HG03196 (cell line): ENCODE data around the gene DNAJC13.
A peak's percentile ranks its signal among the peaks of the same experiment; 100 is the strongest.
"Not testable (repeated sequence)": the region's sequence is repeated elsewhere in the genome, so short reads cannot be mapped to it uniquely, and the experiment has no call there.

Source experiments
- ATAC-seq: cut with Tn5 transposase; IDR thresholded peaks from one replicate; pipeline ENCODE4 v1.9.1; 2021; ENCODE audit not compliant: unreplicated experiment

The DNAJC13 gene, protein sequence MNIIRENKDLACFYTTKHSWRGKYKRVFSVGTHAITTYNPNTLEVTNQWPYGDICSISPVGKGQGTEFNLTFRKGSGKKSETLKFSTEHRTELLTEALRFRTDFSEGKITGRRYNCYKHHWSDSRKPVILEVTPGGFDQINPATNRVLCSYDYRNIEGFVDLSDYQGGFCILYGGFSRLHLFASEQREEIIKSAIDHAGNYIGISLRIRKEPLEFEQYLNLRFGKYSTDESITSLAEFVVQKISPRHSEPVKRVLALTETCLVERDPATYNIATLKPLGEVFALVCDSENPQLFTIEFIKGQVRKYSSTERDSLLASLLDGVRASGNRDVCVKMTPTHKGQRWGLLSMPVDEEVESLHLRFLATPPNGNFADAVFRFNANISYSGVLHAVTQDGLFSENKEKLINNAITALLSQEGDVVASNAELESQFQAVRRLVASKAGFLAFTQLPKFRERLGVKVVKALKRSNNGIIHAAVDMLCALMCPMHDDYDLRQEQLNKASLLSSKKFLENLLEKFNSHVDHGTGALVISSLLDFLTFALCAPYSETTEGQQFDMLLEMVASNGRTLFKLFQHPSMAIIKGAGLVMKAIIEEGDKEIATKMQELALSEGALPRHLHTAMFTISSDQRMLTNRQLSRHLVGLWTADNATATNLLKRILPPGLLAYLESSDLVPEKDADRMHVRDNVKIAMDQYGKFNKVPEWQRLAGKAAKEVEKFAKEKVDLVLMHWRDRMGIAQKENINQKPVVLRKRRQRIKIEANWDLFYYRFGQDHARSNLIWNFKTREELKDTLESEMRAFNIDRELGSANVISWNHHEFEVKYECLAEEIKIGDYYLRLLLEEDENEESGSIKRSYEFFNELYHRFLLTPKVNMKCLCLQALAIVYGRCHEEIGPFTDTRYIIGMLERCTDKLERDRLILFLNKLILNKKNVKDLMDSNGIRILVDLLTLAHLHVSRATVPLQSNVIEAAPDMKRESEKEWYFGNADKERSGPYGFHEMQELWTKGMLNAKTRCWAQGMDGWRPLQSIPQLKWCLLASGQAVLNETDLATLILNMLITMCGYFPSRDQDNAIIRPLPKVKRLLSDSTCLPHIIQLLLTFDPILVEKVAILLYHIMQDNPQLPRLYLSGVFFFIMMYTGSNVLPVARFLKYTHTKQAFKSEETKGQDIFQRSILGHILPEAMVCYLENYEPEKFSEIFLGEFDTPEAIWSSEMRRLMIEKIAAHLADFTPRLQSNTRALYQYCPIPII (N-terminal part only)

GRCh38 chr3:132416807-132417694 is at the start of gene DNAJC13:
Gene DNAJC13 (plus strand): TSS chr3:132417502. CDS start chr3:132434551, 17,049 bp downstream.
- ATAC-seq = peak; percentile 94

DNA sequence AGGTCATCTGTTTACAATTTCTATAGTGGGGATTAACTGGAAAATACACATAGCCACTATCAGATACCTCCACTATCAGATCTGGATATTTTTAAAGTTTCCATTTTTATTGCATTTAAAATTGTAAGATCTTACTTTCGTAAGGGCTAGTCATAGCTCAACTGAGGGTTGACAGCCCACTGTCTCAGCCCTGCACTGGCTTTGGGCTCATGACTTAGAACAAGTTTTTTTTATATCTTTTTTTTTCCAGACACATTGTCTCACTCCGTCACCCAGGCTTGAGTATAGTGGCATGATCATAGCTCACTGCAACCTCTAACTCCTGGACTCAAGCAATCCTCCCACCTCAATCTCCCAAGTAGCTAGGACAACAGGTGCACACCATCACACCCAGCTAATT is 48.8 kb upstream of the DNAJC13 start:
- ATAC-seq = no peak

DNA sequence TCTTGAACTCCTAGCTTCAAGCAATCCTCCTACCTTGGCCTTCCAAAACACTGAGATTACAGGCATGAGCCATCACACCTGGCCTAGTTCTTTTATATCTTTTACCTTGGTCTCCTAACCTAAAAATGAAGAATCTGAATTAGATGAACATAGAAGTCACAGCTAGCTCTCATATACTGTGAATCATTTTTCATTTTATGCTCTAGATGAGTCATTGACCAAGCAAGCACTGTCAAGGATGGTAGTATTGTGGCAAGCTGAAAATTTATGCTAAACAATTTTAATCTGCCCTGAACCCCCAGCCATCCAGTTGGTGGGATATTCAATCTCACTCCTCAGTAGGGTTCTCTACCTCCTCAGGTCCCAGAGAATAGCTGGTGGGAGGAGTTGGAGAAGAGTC is 48.3 kb upstream of the DNAJC13 start:
- ATAC-seq = no peak

GRCh38 chr3:132376945-132377354 is 40.4 kb upstream of the DNAJC13 start:
- ATAC-seq = not testable (repeated sequence)

GRCh38 chr3:132378048-132378762 is 39.1 kb upstream of the DNAJC13 start:
- no peak for ATAC-seq

DNA sequence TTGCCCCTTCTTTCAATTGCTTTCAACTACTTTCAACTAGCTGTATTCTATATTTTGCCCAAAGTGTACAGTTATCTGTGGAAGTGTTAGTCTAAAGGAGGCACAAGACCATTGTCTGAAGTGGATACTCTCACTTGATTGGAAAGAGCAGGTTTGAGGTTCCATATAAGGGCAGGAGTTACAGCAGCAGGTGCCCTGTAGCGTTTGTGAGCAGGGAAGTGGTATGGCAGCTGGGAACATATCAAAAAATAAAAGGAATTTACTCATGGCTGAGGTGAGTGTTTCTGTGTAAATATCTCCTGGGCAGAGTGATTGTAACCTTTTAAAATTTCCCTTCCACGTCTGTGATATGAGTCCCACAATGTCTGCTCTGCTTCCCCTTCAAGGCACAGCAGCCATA is 38.5 kb upstream of the DNAJC13 start:
- no peak for ATAC-seq

DNA sequence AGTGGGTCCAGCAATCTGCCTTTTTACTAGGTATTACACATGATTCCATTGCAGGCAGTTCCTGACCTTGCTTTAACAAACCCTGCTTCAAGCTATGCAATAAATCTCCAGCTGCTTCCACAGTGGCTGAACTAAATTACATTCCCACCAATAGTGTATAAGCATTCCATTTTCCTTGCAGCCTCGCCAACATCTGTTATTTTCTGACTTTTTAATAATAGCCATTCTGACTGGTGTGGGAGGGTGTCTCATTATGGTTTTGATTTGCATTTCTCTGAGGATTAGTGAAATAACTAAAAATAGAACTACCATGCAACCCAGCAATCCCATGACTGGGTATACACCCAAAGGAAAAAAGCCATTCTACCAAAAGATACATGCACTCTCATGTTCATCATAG is 36.4 kb upstream of the DNAJC13 start:
- no peak for ATAC-seq

DNA sequence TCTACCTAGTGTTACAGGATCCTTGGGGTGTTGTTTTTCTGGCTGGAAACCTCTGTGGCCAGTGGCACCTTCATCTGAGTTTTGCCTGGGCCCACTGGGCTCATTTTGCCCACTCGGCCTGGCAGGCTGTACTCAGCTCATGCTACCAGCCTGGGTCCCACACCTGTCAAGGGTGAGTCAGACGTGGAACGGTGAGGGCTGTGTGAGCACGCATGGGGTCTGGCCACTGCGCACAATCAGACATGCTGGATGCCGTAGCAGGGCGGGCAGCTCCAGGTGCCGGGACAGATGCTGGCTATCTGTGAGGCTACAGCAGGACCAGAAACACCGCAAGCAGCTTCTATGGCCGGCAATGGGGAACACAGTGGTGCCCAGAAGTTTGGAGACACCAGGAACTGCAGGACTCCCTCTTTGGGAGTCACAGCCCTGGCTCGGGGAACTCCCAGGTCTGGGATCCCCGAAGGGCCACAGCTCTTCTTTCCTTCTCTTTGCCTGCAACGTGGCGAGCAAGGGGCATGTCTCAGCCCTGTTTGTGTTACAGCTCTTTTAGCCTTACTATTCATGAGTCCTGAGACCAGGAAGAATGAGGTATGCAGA is 35.9 kb upstream of the DNAJC13 start:
- ATAC-seq = no peak

DNA sequence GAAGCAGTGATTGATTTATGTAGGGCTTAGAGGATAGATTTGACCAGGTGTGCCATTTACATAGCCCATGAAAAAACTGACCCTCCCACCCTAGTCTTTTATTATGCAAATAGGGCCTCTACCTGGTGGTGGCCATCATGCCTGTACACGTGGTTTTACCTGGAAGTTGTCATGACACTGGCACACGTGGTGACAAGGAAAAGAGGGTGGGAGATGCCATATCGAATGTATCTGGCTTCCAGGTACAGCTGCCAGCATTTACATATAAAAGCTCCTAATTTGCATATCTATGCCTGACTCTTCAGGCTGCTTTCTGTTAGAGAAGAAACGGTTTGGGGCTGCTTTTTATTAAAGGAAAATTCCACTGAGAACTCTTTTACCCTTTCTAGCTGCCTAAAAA is 35.0 kb upstream of the DNAJC13 start:
- no peak for ATAC-seq

- ATAC-seq = no peak
These were observed 34.6 kb upstream of the DNAJC13 start for GRCh38 chr3:132382688-132383194.

GRCh38 chr3:132386259-132386658 is 31.0 kb upstream of the DNAJC13 start:
- no peak for ATAC-seq

GRCh38 chr3:132392675-132393074 is 24.6 kb upstream of the DNAJC13 start:
- not testable (repeated sequence) for ATAC-seq

DNA sequence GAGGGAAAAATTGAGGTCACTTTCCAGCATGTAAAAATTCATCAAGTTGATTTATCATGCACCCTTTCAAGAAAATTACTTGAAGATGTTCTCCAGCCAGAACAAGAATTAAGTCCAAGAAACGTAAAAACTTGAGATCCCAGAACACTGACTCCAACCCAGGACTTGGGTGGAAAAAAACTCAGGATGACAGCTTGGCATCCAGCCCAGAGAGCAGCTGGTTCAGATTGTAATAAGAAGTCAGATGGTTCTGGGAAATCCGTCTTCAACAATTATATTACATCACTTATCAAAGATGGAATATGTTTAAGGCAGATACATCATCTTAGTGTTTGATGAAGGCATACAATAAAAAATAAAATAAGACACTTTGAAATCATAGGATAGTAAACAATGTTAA is 23.0 kb upstream of the DNAJC13 start:
- no peak for ATAC-seq

DNA sequence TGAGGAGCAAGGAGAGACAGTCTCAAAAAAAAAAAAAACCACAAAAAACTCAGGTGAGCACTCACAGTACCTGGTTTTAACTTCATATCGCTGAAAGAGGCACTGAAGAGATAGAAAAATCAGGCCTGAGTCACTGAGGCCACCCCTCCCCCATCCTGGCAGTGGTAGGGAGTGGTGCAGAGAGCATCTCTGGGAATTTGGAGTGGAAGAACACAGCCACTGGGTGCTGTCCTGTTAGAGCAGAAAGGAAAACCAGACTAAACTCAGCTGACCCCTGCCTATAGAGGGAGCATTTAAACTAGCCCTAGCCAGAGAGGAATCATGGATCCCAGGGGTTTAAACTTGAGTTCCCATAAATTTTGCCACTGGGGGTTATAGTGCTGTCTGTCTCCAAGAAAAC is 22.2 kb upstream of the DNAJC13 start:
- ATAC-seq = no peak

- no peak for ATAC-seq
These were observed 21.0 kb upstream of the DNAJC13 start for GRCh38 chr3:132396255-132396654.

DNA sequence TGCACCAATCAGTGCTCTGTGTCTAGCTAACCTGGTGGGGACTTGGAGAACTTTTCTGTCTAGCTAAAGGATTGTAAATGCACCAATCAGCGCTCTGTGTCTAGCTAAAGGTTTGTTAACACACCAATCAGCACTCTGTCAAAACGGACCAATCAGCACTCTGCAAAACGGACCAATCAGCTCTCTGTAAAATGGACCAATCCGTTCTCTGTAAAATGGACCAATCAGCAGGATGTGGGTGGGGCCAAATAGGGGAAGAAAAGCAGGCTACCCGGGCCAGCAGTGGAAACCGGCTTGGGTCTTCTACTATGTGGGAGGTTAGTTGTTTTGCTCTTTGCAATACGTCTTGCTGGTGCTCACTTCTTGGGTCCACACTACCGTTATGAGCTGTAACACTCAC is 20.5 kb upstream of the DNAJC13 start:
- not testable (repeated sequence) for ATAC-seq

DNA sequence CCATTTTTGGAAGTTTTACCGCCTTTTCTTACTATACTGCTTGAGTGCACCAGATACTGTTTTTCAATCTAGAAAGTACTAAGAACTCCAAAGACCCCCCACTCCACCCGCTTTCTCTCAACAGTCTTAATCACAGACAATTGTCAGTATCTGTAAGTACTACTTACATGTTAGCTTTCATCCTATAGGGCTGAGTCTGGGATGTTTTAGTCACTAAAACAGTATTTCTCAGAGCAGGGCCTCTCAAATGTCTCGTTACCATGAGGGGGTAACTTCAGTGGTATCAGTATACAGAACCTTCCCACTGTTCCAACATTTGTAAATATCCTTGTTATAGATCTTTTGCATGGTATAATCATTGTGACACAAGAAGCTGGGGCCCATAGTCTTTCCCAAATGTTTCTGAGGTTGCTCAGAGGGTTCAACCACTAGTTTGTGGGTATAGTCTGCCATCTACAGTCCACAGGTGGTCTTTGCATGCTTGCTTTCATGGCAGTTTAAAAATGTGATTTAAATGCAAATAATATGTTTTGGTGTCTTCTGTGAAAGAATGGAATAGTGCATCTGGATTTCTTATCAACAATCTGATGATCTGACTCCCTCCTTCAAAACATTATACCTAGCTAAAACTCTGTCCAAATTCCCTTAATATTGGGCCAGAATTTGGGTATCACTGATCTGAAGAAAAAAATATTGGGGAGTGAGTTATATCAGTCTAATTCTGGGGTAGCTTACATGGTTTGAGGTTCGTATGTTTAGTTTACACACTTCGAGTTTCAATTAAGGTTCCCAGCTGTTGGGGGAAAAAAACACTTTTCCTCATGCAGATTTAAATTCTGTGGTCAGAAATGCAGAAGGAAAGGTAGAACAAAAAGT is 18.0 kb upstream of the DNAJC13 start:
- ATAC-seq = no peak

DNA sequence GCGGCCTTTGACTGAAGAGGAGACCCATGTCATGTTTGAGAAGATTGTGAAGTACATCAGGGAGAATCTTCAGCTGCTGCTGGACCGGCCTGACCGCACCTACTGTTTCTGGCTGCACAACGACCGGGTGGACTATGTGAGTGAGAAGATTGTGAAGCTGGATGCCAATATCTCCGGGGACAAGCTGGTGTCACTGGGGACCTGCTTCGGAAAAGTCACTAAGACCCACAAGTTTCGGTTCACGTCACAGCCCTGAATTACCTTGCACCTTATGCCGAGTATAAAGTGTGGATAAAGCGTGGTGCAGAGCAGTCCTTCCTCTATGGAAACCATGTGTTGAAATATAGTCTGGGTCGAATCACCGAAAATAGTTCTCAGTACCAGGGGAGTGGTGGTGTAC is 16.0 kb upstream of the DNAJC13 start:
- ATAC-seq = no peak
